MG63 (cell line): ENCODE data around the gene MMP11. TPM values are rescaled to one million over a fixed set of nuclear protein-coding genes. Genes with fewer than 3 reads are reported as not detected.

Experiments
- DNase-seq: peaks from one replicate; pipeline ENCODE4 v3.0.0-alpha.2; 2020
- H3K27me3 ChIP-seq: fragments of 250-450 bp; sonication (Bioruptor Pico); 2 replicates; pipeline ENCODE4 v1.5.1; 2020; ENCODE audit warnings: mild to moderate bottlenecking, moderate library complexity
- H3K36me3 ChIP-seq: fragments of 250-450 bp; sonication (Bioruptor Pico); 2 replicates; pipeline ENCODE4 v1.5.1; 2020; ENCODE audit warnings: mild to moderate bottlenecking, moderate library complexity
- H3K4me3 ChIP-seq: fragments of 250-450 bp; sonication (Bioruptor Pico); 2 replicates; pipeline ENCODE4 v1.5.1; 2020; ENCODE audit warnings: mild to moderate bottlenecking, moderate library complexity
- H3K9me3 ChIP-seq: fragments of 250-450 bp; sonication (Bioruptor Pico); 2 replicates; pipeline ENCODE4 v1.5.1; 2020; ENCODE audit warnings: mild to moderate bottlenecking, moderate library complexity
- total RNA-seq: library from RNA; depleted of rRNA; stranded (reverse); fragments of >200 nt; shearing (Covaris generic); gene quantifications from 2 replicates; pipeline ENCODE4 v1.2.3, GENCODE V29; 2014; ENCODE audit warnings: low replicate concordance

MMP11 gene
- total RNA-seq, 1 experiment from 2014 or later = 2.0 TPM

DNA sequence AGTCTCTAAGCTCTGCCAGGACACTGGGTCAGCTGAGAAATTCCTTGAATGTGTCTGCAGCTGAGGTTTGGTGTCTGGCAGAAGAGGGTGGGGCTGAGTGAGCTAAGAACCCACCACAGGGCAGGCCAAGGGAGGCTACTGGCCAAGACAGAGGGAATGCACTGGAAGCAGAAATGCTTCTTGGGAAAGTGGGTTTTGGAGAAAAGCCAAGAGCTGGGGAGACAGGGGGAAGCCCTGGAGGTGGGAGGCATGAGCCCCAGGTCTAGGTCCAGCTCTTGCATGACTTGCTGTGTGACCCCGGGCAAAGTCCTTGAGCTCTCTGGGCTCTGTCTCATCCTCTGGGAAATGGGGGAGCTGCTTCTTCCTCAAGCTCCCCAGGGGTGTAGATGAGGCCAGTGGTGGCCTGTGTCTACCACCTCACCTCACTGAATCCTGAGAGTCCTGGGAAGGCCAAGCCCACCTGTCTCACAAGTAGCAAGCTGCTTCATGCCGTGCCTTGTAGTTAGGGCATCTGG lies 2.3 kb downstream of the MMP11 start:
- H3K27me3 ChIP-seq = no peaks in the 10 kb centered on the region
- H3K36me3 ChIP-seq = no peaks in the 10 kb centered on the region
- H3K9me3 ChIP-seq = no peaks in the 10 kb centered on the region
- DNase-seq = peak; percentile 39
- H3K4me3 ChIP-seq = no peak overlapping the region

DNA sequence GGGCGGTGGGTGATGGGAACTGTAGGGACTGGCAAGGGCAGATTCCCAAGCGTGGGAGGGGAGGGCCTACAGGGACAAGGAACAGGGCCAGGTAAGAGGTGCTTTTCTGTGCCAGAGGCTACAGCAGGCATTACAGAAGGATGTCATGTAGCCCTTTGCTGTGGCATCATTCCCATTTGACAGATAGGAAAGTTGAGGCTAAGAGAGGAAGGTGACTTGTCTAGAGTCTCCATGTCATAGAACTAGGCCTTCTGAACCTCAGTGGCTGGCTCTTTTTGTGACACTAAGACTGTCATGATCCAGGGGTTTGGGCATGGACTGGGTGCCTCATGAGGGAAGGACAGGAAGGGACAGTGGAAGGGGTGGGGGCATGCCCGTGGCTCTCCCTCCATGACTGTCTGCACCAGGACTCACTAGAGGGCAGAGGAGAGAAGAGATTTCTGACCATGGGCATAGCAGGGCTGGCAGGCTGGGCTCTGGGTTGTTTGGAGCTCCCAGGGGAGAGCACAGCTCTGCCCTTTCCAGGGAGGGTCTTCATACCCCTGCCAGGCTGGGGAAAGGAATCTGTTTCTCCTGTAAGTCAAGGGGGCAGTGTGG lies 3.2 kb downstream of the MMP11 start:
- Histone ChIP-seq H3K27me3 (no peaks in the 10 kb centered on the region), H3K36me3 (no peaks in the 10 kb centered on the region), H3K9me3 (no peaks in the 10 kb centered on the region), H3K4me3 (no peak overlapping the region)
- no peak for DNase-seq

DNA sequence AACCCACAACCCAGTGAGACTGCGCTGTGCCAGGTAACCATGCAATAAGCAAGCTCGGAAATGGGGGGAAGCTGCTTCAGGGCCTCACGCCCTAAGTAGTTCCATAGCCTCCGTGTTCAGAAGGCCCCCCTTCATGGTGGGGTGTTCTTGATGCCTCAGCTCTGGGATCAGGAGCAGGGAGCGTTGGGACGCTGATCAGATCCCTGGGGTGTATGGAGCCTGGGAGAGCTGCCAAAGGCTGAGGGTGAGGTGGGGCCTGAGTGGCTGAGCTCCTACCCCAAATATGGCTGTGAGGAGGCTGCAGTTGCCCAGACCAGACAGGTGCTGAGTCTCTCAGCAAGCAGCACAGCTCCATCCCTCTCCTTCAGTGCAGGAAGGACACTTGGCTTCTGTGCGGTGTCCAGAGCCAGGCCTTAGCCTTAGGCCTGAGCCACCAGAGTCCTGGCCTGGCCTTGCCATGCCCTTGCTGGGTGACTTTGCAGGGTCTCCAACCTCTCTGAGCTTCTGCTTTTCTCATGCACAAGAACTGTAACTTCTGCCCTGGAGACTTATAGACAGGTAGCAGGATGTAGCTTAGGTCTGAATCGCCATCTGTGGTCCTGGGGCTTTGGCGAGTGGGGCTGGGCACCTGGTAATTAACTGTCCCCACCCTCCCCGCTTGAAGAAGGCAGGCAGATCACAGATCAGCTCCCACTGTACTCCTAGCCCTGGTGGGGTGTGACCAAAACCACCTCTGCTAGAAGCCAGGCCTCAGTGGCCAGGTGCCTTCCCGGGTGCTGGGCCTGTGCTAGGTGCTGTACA lies 5.3 kb downstream of the MMP11 start:
- Histone ChIP-seq H3K9me3 (no peaks in the 10 kb centered on the region), H3K36me3 (no peaks in the 10 kb centered on the region), H3K4me3 (no peak overlapping the region), H3K27me3 (no peaks in the 10 kb centered on the region)
- DNase-seq = no peak

DNA sequence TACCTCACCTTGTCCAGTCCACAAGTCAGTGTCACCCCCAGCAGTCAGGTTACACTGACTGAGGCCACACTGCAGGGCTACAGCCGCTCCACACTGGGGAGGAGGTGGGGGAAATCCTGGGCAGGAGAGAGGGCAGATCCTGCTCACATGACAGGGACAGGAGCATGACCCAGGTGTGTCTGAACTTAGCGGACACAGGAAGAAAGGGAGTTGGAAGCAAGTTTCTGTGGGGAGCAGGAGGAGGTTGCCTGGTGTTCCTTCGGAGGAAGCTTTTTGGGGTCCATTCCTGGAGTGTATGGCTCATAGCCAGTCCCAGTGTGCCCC lies 5.9 kb downstream of the MMP11 start:
- H3K27me3 ChIP-seq = no peaks in the 10 kb centered on the region
- no peak overlapping the region for H3K4me3 ChIP-seq
- DNase-seq = no peak
- no peaks in the 10 kb centered on the region for H3K36me3 ChIP-seq
- no peaks in the 10 kb centered on the region for H3K9me3 ChIP-seq

DNA sequence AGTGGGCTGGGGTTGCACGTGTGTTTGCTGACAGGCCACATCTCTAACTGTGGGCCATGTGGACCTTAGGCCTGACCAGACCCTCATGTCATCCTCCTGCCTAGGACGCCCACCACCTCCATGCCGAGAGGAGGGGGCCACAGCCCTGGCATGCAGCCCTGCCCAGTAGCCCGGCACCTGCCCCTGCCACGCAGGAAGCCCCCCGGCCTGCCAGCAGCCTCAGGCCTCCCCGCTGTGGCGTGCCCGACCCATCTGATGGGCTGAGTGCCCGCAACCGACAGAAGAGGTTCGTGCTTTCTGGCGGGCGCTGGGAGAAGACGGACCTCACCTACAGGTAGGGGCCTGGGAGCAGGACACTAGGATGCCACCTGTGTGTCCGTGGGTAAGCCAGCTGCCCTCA lies 6.4 kb downstream of the MMP11 start:
- H3K36me3 ChIP-seq = no peaks in the 10 kb centered on the region
- no peaks in the 10 kb centered on the region for H3K9me3 ChIP-seq
- no peak overlapping the region for H3K4me3 ChIP-seq
- no peaks in the 10 kb centered on the region for H3K27me3 ChIP-seq
- DNase-seq = no peak

DNA sequence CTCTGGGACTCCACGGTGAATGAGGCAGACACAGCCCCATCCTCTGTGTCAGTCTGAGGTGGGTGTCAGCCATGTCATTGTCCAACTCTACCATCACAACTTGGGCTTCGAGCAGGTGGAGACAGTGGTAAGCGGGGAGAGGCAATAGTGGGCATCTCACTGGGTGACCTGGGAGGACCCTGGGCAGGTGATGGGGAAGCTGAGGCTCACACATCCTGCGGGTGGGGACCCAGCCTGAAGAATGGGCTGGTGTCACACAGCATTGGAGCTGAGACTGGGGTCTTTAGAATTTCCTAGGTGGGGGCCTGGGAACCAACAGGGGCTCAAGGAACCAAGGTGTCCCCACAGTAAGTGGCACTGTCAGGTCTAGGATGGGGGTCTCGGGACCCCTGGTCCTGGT lies 7.1 kb downstream of the MMP11 start:
- DNase-seq = no peak
- Histone ChIP-seq H3K9me3 (no peaks in the 10 kb centered on the region), H3K4me3 (no peak overlapping the region), H3K36me3 (no peaks in the 10 kb centered on the region), H3K27me3 (no peaks in the 10 kb centered on the region)

DNA sequence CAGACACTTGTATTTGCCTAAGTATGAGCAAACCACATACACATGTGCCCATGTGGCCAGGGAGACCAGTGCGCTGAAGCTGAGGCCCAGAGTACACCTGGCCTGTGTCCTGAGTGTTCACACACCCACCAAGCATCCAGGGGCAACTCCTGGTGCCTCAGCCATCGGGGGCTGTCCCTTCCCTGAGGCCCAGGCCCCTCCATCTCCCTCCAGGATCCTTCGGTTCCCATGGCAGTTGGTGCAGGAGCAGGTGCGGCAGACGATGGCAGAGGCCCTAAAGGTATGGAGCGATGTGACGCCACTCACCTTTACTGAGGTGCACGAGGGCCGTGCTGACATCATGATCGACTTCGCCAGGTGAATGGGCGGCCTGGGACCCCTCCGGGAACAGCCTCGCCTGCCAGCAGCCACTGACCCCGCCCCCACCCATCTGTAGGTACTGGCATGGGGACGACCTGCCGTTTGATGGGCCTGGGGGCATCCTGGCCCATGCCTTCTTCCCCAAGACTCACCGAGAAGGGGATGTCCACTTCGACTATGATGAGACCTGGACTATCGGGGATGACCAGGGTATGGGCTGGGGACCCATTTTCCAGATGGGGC lies 7.6 kb downstream of the MMP11 start:
- H3K9me3 ChIP-seq = no peaks in the 10 kb centered on the region
- no peak for DNase-seq
- no peak overlapping the region for H3K4me3 ChIP-seq
- H3K27me3 ChIP-seq = no peaks in the 10 kb centered on the region
- H3K36me3 ChIP-seq = no peaks in the 10 kb centered on the region

DNA sequence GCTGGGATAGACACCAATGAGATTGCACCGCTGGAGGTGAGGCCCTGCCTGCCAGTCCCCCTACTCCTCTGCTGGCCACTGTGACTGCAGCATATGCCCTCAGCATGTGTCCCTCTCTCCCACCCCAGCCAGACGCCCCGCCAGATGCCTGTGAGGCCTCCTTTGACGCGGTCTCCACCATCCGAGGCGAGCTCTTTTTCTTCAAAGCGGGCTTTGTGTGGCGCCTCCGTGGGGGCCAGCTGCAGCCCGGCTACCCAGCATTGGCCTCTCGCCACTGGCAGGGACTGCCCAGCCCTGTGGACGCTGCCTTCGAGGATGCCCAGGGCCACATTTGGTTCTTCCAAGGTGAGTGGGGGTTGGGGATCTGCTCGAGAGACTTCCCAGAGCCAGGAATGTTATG lies 8.4 kb downstream of the MMP11 start:
- Histone ChIP-seq H3K36me3 (no peaks in the 10 kb centered on the region), H3K4me3 (no peak overlapping the region)
- no peak for DNase-seq

DNA sequence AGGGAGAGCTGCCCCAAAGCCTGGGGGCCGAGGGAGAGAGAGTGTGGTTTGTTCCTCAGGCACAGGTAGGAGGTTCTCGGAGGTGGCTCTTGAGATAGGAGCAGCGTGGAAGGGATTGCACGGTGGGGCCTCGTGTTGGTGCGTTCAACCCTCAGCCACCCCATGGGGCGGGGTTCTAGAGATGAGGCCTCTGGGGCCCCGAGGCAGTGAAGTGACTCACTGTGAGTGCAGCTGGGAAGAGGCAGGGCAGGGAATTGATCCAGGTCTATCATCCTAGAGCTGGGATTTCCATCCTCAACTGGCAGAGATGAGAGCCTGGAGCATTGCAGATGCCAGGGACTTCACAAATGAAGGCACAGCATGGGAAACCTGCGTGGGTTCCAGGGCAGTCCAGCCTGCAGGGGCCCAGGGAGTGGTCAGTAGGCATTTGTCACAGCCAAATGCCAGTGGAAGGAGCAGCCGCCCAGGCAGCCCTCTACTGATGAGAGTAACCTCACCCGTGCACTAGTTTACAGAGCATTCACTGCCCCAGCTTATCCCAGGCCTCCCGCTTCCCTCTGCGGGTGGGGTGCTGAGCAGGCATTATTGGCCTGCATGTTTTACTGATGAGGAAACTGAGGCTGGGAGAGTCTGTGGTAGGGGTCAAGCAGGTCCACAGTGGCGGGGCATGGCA lies 9.0 kb downstream of the MMP11 start:
- Histone ChIP-seq H3K27me3 (no peaks in the 10 kb centered on the region), H3K9me3 (no peaks in the 10 kb centered on the region), H3K36me3 (no peaks in the 10 kb centered on the region), H3K4me3 (no peak overlapping the region)
- peak; percentile 86 for DNase-seq

More for the DNA sequence above, 8.4 kb downstream of the MMP11 start:
- Histone ChIP-seq H3K27me3 (no peaks in the 10 kb centered on the region), H3K9me3 (no peaks in the 10 kb centered on the region)

DNA sequence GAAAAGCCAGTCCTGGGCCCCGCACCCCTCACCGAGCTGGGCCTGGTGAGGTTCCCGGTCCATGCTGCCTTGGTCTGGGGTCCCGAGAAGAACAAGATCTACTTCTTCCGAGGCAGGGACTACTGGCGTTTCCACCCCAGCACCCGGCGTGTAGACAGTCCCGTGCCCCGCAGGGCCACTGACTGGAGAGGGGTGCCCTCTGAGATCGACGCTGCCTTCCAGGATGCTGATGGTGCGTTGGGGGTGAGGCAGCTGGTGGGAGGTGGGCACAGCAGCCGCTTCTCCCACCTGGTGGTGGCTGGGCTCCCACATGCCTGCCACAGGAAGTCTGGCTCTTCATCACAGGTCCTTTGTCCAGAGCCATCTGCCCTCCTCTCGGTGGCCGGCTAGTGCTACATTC lies 9.6 kb downstream of the MMP11 start:
- Histone ChIP-seq H3K9me3 (no peaks in the 10 kb centered on the region), H3K27me3 (no peaks in the 10 kb centered on the region), H3K36me3 (no peaks in the 10 kb centered on the region), H3K4me3 (no peak overlapping the region)
- DNase-seq = no peak

DNA sequence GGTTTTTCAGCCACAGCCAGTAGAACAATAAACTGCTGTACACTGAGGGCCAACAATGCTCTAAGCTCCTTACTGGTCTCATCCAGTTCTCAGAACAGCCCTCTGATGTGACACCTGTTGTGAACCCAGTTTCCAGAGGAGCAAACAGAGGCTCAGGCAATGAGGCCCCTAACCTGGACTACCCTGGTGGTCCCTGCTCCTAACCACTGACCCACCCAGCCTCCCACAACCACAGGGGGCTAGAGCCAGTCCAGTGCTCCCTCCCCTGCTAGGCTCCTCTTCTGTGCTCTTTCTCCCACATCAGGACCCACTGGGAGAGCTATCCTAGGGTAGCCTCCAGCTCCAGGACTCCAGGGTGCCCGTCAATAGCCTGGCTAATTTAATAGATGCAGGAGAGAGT lies 10.1 kb downstream of the MMP11 start:
- no peak overlapping the region for H3K4me3 ChIP-seq
- H3K36me3 ChIP-seq = no peaks in the 10 kb centered on the region; the same call in 1 of the 2 replicates
- DNase-seq = no peak

DNA sequence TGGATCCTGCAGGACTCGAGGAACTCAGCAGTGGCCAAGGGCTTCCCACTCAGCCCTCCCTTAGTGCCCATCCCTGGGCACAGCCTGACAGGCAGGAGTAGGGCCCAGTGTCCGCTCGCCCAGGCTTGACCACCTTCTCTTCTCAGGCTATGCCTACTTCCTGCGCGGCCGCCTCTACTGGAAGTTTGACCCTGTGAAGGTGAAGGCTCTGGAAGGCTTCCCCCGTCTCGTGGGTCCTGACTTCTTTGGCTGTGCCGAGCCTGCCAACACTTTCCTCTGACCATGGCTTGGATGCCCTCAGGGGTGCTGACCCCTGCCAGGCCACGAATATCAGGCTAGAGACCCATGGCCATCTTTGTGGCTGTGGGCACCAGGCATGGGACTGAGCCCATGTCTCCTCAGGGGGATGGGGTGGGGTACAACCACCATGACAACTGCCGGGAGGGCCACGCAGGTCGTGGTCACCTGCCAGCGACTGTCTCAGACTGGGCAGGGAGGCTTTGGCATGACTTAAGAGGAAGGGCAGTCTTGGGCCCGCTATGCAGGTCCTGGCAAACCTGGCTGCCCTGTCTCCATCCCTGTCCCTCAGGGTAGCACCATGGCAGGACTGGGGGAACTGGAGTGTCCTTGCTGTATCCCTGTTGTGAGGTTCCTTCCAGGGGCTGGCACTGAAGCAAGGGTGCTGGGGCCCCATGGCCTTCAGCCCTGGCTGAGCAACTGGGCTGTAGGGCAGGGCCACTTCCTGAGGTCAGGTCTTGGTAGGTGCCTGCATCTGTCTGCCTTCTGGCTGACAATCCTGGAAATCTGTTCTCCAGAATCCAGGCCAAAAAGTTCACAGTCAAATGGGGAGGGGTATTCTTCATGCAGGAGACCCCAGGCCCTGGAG lies 10.9 kb downstream of the MMP11 start:
- H3K9me3 ChIP-seq = no peaks in the 10 kb centered on the region
- H3K27me3 ChIP-seq = no peaks in the 10 kb centered on the region
- H3K4me3 ChIP-seq = no peak overlapping the region
- no peak for DNase-seq
- peaks cover 1% of the 10 kb centered on the region; the same call in 1 of the 2 replicates for H3K36me3 ChIP-seq

More for the DNA sequence above, 10.1 kb downstream of the MMP11 start:
- Histone ChIP-seq H3K9me3 (no peaks in the 10 kb centered on the region), H3K27me3 (no peaks in the 10 kb centered on the region)

DNA sequence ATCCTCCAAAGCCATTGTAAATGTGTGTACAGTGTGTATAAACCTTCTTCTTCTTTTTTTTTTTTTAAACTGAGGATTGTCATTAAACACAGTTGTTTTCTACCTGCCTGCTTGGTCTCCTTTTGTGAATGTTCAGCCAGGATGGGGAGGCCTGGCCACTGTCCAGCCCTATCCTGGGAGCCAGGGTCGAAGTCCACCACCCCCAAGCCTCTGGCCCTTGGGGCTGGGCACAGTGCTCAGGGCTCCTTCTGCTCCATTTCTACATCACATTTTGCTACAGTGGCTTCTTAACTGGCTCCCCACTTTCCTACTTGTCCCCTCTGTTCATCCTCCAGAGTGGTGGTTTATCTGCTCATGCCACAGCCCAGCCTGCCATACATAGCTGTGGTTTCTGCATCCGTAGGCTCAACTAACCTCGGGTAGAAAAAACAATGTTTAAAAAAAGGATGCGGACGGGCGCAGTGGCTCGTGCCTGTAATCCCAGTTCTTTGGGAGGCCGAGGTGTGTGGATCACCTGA lies 11.6 kb downstream of the MMP11 start:
- Histone ChIP-seq H3K4me3 (no peak overlapping the region), H3K27me3 (no peaks in the 10 kb centered on the region), H3K36me3 (peaks cover 8% of the 10 kb centered on the region), H3K9me3 (no peaks in the 10 kb centered on the region)
- DNase-seq = no peak

DNA sequence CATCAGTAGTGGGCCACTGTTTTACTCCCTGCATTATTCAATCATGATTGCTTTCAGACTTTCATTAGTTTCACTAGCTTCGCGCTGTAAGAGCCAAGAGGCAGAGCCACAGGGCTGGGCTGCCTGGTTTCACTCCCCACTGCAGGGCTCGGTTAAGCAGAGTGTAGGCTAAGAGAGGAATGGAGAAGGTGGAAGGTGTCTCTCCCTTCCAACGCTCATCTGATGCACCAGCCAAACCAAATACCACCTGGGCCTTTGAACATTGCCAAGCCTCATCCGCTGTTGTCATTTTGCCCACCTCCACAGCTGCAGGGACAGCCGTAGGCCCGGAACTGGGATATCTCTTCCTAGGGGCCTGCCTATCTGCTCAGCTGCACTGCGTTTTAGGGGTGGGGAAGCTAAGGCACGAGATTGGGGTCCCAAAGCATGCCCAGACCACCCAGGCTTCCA lies 13.6 kb downstream of the MMP11 start:
- Histone ChIP-seq H3K36me3 (peaks cover 12% of the 10 kb centered on the region), H3K4me3 (peak overlapping the region; percentile 91), H3K9me3 (no peaks in the 10 kb centered on the region), H3K27me3 (no peaks in the 10 kb centered on the region)
- DNase-seq = no peak

DNA sequence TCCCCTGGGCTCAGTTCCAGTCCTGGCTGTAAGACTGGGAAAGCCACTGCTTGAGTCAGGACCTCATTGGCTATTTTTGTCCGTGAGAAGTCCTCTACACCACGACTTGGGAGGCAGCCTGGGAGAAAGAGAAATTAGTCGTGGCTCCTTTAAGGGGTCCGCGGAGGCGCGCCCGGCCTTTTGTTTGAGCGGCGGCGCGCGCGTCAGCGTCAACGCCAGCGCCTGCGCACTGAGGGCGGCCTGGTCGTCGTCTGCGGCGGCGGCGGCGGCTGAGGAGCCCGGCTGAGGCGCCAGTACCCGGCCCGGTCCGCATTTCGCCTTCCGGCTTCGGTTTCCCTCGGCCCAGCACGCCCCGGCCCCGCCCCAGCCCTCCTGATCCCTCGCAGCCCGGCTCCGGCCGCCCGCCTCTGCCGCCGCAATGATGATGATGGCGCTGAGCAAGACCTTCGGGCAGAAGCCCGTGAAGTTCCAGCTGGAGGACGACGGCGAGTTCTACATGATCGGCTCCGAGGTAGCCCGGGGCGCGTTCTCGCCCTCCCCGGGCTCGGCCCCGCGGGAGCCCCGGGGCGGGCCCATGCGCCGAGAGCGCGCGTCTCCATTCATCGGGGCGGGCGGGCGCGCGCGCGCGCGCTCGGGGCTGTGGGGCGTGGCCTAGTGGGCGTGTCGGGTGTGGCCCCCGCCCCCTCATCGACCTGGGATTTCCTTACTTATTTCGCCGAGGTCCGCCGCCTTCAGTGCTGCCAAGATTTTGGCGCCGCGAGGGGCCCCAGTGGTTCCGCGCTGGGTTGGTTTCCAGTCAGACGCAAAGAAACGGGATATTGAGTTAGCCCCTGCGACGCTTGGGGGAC lies 14.3 kb downstream of the MMP11 start, which contains the start of gene SMARCB1:
Gene SMARCB1, plus strand, starts transcription at position 215 of the 848 bp plus-strand sequence. Its CDS starts 204 bp downstream, at position 419.
- Histone ChIP-seq H3K36me3 (peaks cover 16% of the 10 kb centered on the region), H3K27me3 (no peaks in the 10 kb centered on the region), H3K4me3 (peak within 1 kb of the TSS; percentile 91), H3K9me3 (no peaks in the 10 kb centered on the region)
- peak; percentile 87 for DNase-seq
